Measurements from ENCODE around the gene TEDDM1. TPM values are rescaled to one million over a fixed set of nuclear protein-coding genes. Genes with fewer than 3 reads are reported as not detected.

TEDDM1 gene
- total and polyA plus RNA-seq, 8 donors, result 0.07 to 0.25 (median 0.18) TPM; not detected in 2

- no peak for TF ChIP-seq CTCF (IDR thresholded peaks at IDR 0.05)
- Histone ChIP-seq H3K4me1 (peaks cover 0 to 56% of the 10 kb centered on the region in 2 donors), H3K27me3 (no peaks in the 10 kb centered on the region), H3K9me3 (no peaks in the 10 kb centered on the region), H3K36me3 (no peaks in the 10 kb centered on the region), H3K27ac (peak overlapping the region; percentile 17 to 99), H3K4me3 (no peak overlapping the region)
- intact Hi-C loops (cut with DNase I), result loop anchor here (5.0 to 10.0 kb wide), 3 partner anchors 251 to 309 kb away; no protein-coding TSS in a partner anchor
- no peak for DNase-seq
- no peak for ATAC-seq
These were observed 4.6 kb downstream of the TEDDM1 start for GRCh38 chr1:182395906-182396305.

GRCh38 chr1:182394055-182394775, 6.3 kb downstream of the TEDDM1 start:
- ATAC-seq, result no peak
- H3K4me3 ChIP-seq, result peak overlapping the region in 1 of 2 donors; percentile 95
- H3K36me3 ChIP-seq, result peaks cover 0 to 13% of the 10 kb centered on the region in 2 donors
- TF ChIP-seq CTCF (IDR thresholded peaks at IDR 0.05), result no peak
- H3K27me3 ChIP-seq, result no peaks in the 10 kb centered on the region
- no peaks in the 10 kb centered on the region for H3K9me3 ChIP-seq
- peak overlapping the region; percentile 53 to 99 for H3K27ac ChIP-seq
- DNase-seq, result no peak
- intact Hi-C loops (cut with DNase I), result loop anchor here in 1 of 2 donors (10.0 kb wide), 1 partner anchor 249 kb away; no protein-coding TSS in a partner anchor
- peaks cover 0 to 60% of the 10 kb centered on the region in 2 donors for H3K4me1 ChIP-seq

DNA sequence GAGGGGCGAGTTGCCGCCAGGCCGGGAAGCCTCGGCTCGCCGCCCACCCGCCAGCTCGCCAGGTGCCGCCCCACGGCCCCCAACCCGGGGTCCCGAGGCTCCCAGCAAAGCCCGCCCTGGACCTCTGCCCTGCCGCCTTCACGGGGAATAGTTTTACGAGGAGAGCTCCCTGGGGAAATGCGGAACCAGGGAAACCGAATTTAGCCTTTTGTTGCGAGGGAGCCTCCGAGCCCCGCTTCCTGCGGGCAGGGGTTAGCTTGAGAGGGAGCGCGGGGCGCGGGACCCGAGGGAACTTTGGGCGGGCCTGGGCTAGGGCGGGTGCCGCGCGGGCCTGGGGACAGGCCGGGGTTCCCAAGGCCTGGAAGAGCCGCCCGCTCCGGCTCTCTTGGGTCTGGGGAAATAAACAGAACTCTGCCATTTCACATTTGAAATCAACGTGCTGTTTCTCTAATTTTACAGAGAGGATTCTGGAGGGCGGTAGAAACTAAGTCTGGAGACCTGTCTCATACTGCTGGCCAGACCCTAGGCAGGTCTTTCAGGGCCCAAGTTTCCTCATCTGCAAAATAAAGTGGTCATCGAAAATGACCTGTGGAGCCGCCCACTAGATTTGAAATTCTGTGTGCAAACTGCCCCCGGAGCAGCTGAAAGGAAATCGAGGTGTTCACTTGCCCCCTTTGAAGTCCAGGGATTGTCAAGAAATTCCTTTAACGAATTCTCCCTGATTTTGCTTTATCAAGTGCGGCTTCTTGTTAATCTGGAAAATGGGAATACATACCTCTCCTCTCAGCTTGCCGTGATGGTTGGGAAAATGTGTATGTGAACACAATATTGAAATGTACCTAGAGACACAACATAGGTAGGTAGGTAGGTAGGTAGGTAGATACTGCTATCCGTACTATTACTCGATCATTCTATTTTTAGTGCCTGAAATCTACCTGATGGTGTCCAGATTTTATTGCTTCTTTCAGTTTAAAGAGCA, 8.1 kb downstream of the TEDDM1 start:
- DNase-seq (peak in 2 of 4 donors; percentile 41 to 91), ATAC-seq (peak; percentile 17)
- H3K36me3 ChIP-seq, result peaks cover 0 to 30% of the 10 kb centered on the region in 2 donors
- no peak for TF ChIP-seq CTCF (IDR thresholded peaks at IDR 0.05)
- no peaks in the 10 kb centered on the region for H3K9me3 ChIP-seq
- H3K27me3 ChIP-seq, result no peaks in the 10 kb centered on the region
- intact Hi-C loops (cut with DNase I), result loop anchor here in 1 of 2 donors (10.0 kb wide), 1 partner anchor 248 kb away; no protein-coding TSS in a partner anchor
- H3K4me1 ChIP-seq, result peaks cover 0 to 72% of the 10 kb centered on the region in 2 donors
- peak overlapping the region; percentile 99 for H3K27ac ChIP-seq
- peak overlapping the region; percentile 70 to 95 for H3K4me3 ChIP-seq

GRCh38 chr1:182391362-182392049, 9.0 kb downstream of the TEDDM1 start, which contains the start of gene GLUL:
GLUL (minus strand) TSS chr1:182391790; CDS start chr1:182388737, 3,053 bp downstream.
- peak in 1 of 2 donors; percentile 38 for TF ChIP-seq CTCF (IDR thresholded peaks at IDR 0.05)
- Histone ChIP-seq H3K36me3 (peaks cover 0 to 38% of the 10 kb centered on the region in 2 donors), H3K4me3 (peak within 1 kb of the TSS; percentile 70 to 95), H3K9me3 (no peaks in the 10 kb centered on the region), H3K27ac (peak within 1 kb of the TSS; percentile 99), H3K27me3 (no peaks in the 10 kb centered on the region), H3K4me1 (peaks cover 0 to 72% of the 10 kb centered on the region in 2 donors)
- ATAC-seq, result peak; percentile 90
- DNase-seq, result peak; percentile 92 to 98 (median 96)
- intact Hi-C loops (cut with DNase I), result loop anchor here in 1 of 2 donors (10.0 kb wide), 1 partner anchor 247 kb away; no protein-coding TSS in a partner anchor
